GM18520 (cell line): ENCODE results near the gene NBAS.

ENCODE experiments used
- ATAC-seq: cut with Tn5 transposase; IDR thresholded peaks from one replicate; pipeline ENCODE4 v1.9.1; 2021; ENCODE audit not compliant: unreplicated experiment

The NBAS gene

DNA sequence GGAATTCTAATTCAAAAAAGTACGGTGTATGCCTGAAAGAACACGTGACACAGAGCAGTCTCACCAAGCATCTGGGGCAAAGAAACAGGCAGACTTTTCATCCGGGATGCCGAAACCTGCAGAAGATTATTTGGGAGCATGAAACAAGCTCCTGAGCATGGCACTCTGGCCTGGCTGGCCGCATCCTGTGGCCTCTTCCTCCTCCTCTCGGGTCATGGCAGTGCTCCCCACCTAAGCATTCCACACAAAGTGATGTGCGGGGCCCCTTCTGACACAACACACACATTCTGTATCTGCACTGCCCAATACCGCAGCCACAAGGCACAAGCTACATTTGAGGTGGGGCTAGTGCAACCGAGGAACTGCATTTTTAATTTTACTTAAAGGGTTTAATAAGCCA is 380.8 kb downstream of the NBAS start:
- no peak for ATAC-seq

DNA sequence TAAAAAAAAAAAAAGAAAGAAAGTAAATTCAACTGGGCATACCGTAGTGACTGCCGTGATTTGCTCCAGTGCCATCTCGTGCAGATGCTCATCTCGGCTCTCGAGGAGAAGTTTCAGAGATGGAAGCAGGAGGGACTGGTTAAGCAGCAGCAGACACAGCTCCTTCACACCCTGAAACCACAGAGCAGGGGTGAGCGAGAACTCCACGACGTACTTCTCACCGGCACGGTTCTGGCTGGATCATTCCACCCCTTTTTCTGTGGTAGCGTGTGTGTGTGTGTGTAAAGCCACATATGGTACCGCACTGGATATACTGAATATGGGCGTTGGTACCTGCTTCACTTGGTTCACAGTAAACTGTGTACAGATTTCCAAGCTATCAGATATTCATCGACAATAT is 382.2 kb downstream of the NBAS start:
- no peak for ATAC-seq

DNA sequence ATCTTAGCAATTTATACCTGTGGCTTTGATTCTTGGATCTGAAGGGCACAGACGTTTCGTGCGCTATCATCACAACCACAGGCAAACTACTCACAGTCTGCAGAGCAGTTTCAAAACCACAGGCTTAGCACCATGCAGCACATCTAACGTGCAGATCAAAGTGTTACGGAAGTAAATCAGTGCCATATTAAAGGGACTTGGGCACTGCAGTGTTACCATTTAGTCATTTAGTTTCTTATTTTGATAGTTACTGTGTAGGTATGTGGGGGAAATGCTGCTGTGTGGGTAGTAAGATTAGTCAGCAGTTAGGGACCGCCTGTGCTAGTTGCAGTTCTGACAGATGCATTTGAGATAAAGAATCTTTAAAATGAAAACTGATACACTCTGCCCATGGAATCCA is 384.0 kb downstream of the NBAS start:
- ATAC-seq: peak; percentile 99

DNA sequence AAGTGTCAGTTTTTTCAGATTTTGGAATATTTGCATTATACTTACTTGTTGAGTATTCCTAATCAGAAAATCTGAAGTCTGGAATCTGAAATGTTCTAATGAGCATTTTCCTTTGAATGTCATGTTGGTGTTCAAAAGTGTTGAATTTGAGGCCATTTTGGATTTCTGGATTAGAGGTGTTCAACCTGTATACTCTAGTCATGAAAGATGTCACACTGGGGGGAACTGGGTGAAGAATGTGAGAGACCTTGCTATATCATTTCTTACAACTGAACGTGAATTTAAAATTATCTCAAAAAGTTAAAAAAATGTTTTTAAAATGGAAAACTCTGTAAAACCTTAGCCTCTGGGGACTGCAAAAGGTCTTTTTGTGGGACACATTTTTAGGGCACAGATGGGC is 384.5 kb downstream of the NBAS start:
- no peak for ATAC-seq

DNA sequence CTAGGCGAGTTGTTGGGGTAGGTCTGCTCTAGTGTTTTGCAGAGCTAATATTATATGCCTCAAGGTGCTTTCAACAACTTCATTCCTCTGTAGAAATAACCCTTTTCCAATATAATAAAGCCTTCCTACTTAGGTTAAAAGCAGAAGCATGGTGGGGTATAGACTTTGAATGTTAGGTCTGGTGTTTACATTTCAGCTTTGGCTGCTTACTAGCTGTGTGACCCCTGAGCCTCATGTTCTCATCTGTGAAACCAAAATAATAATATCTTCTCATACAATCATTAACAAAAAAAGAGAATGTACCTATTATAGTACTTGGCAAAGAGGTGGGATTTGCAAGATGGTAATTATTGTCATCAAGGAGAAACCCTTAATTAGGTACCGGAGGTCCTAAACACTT is 386.6 kb downstream of the NBAS start:
- no peak for ATAC-seq

DNA sequence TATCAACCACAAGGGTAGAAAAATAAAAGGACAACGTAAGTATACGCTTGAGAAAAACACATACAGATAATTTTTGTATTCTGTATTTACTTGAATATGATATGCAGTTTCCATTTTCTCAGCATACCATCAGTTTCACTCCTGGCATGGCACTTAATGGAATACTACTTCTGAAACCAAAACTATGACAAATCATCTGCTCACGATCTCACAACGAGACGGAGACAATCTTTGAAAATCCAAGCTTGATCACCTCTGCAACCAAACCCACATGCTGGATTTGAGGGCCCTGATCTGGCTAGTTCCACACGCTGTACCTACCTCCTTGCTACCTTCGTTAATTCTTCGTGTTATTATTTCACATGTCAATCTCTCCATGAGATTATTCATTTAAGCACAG is 387.6 kb downstream of the NBAS start:
- no peak for ATAC-seq

DNA sequence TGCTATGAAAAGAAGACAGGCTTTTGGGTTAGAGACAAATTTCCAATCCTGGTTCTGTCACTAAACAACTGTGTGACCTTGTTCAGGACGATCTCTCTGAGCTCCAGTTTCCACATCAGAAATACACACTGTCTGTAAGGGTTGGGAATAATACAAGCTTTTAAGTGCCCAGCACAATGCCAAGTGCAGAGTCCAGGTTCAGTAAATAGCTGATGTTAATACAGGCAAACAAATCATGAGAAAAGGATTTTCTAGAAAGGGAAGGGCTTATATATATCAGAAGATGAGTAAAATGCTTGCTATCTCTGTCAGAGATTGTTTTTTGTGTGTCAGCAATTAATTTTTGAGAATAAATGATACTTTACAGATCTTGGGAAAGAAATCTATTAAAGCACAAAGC is 388.3 kb downstream of the NBAS start:
- no peak for ATAC-seq

DNA sequence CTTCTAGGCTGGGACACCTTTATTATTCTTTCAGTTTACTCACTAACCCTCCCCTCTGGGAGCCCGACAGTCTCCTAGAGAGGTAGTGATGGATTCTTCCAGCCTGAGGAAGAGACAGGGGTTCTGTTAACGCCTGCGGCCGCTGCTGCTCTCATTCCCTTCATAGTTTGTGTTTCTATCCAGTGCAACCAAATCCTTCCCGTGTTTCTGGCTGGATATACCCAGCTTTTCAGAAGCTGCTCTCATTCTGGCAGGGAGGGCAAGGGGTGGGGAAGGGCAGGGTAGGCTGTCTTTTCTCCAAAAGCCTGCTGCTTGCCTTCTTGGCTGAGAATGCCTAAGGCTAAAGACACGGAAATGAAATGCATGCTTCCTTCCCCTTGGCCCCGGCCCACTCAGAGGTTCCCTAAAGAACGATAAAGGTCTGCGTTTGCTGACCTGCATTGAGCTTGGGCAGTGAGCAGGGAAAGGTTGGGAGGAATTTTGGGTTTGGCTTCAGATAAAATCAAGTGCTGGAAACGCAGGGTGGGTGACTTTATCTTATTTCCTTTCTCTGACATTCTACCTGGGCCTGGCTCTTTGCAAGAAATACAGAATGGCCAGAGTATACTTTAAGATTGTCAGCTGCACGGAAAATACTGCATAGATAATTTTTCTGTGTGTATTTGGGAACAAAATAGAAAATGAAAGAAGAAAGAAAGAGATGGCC is 390.9 kb downstream of the NBAS start:
- ATAC-seq: no peak

DNA sequence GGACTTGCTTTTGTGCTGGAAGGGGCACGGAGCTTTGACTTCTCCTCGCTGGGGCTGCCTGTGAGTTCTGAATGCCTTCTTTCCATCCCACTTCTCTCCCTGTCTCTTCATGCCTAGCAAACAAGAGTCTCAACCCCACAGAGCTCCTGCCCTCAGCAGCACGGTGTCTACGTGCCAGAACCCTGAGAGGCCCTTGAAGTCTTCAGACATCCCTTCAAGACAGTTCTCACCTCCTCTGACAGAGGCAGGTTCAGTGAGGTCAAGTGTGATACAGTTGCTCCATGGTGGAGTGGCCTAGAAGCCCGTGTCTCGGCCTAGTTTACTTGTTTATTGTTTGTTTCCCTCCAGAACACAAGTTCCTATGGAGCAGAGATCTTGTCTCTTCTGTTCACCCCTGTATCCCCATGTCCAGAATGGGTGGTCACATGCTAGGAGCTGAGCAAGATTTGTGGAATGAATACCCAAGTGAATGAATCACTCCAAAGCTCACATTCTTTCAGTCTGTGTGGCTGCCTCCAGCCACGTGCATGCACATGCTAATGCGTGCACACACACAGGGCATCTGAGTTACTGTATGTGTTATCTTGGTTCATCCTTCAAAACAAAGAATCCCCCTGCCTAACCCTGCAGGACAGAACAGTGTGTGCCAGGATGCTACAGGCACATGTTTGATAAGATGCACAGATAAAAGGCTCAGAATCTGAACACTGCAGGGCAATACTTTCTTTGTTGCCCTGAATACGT is 391.6 kb downstream of the NBAS start:
- ATAC-seq: no peak

DNA sequence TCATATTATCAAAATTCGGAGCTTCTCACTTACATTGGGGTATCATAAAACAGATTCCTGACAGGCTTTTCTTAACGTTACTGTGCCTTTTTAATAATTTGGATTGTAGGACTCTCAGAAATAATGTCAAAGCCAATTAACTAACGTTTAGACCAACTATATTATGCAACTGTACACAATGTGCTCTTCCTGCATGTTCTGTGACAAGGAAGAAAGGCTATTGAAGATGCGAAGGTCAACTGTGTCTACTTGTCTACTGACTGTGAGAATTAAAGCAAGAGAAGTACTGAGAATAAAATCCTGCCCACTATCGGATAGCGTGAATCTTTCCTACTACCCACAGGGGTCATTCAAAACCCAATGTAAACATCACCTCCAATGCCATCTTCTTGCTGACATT is 393.0 kb downstream of the NBAS start:
- no peak for ATAC-seq

DNA sequence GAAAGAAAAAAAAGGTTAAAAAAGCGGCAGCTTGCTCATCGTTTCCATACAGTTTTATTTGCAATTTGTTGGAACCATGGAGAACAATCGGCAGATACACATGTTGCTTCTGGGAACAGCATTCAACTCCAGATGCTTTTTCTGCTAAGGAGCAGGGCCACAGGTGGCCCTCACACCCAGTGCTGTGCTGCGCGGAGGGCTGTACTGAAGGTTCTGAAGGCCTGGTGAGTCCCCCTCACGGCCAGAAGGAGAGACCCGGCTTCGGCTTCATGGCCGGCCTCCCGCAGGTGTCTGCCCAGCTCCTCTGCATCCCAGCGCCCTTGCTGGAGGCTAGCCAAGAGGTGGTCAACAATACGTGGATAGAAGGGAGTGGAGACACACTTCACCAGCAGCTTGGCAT is 394.3 kb downstream of the NBAS start:
- ATAC-seq: no peak

DNA sequence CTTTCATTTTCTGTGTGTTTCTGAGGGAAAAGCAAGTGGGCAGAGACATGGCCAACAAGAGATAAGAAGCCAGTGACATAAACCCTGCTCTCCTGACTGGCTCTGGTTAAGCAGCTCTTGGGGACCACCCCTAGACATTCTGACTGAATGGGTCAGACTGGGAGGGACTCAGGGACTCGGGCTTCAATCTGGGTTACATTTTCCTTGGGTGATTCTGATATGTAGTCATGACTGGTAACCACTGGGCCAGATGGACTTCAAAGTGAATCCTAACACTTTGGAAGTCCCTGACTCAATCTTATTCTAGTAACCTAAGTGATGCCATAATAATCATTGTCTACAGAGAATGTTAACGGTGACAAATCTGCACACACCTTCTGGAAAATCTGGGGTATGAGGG is 397.8 kb downstream of the NBAS start:
- ATAC-seq: no peak

DNA sequence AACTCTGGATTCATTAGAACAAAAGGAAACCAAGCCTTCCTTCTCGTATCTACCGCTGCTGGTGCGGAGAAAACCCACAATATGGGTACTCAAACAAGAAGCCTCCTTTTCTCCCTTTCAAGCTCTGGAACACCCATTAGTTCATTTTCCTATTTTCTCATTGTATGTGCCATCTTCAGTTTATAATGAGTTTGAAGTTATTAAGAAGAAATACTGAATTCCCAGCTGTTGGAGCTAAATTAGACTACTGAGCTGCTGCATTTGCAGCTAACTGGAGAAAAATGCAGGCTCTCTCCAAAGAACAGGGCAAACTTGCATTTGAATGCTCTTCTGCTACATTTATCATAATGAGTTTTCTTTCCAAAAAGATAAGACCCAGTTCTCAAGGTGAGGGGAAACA is 398.5 kb downstream of the NBAS start:
- no peak for ATAC-seq

DNA sequence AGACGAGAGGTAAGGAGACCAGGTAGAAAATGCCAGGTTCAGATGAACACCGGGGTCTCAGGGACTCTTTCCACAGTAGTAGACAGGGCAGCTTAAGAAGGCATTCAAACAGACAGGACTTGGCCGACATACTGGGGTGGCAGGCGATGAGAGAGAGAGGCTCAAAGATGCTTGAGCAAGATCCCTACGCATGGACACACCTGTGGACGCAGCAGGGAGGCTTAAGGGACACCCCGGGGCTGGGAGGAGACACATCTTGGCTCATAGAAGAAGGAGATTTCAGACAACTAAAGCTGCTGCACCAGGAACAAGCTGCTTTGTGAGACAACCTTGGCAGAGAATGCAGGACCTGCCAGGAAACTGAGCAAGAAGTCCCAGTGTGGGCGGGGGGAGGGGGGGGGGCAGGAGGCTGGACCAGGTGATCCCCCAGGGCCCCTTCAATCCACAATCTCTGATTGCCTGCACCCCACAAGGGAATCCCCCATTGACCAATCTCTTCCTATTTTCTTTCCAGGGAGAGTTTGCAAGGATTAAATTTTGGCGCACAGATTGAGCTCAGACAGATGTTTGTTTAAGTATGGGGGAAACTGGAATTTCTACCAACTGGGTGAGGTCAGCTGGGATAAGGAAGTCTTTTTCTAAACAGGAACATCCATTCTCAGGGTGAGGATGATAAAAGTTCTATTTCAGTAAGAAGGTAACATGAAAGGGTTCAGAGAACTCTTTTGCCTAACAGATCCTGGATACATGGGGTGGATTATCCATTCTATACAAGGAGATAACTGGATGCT is 400.7 kb downstream of the NBAS start:
- ATAC-seq: no peak

DNA sequence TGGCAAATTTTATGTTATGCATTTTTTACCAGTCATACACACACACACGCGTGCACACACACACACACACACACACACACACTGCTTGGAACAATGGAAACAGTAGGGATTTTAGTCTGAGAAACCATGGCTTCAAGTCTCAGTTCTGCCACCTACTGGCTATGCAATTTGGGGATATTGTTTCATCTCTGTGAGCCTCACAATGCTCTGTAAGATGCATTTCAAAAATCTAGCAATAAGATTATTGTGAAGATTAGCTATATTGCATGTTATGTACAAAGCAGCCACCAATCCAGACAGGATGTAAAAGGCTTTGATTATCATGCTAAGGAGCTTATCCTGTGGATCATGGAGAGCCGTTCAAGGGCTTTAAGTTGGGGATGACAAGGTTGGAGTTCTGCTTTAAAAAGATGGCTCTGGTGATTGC is 401.4 kb downstream of the NBAS start:
- ATAC-seq: no peak

DNA sequence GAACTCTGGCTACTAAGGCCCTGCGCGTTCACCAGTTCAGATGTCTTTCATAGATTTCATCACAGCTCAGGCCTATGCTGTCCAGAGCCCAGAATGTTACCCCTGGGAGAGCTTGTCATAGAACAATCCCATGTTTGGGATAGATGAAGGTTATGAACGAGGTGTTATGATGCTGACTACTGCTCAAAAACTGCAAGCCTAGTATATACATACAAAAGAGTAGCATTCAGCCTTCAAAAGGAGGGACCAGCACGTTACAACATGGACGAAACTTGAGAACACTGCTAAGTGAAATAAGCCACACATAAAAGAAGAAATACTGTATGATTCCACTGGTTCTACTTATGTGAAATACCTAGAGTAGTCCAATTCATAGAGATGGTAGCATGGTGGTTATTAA is 401.9 kb downstream of the NBAS start:
- ATAC-seq: no peak

DNA sequence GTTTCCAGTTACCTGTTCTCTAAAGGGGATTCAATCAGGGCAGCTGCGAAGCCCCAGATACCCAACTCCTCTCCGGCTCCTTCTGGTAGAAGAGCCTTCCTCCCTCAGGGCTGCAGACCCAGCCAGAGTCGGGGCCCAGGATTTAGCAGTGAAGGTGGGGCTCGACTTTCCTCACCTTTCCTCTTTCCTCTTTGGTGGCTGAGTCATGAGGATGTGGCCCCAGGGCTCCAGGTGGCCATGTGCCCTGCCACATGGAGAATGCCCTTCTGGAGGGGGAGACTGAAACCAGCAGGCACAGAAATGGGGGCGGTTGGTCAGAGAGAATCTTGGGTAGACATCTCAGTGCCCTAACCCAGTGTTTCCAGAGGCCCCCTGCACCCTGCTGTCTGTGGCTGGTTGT is 402.6 kb downstream of the NBAS start:
- ATAC-seq: no peak

DNA sequence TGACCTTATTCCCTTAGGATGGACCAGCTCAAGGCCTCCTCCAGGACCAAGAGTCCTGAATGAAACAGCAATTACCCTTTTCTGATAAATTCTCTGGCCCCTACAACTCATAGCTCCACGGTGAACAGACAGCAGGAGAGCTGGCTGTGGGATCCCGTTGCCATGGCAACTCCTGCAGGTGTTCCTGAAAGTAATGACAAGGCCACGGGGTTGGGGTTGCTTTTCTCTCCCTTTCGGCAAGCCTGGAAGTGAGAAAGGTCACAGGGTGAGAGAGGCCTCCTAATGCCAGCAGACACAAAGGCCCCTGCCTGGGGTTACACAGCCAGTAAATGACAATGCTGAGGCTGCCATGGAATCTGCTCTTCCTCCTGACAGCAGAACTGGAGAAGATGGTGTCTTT is 403.0 kb downstream of the NBAS start:
- no peak for ATAC-seq

DNA sequence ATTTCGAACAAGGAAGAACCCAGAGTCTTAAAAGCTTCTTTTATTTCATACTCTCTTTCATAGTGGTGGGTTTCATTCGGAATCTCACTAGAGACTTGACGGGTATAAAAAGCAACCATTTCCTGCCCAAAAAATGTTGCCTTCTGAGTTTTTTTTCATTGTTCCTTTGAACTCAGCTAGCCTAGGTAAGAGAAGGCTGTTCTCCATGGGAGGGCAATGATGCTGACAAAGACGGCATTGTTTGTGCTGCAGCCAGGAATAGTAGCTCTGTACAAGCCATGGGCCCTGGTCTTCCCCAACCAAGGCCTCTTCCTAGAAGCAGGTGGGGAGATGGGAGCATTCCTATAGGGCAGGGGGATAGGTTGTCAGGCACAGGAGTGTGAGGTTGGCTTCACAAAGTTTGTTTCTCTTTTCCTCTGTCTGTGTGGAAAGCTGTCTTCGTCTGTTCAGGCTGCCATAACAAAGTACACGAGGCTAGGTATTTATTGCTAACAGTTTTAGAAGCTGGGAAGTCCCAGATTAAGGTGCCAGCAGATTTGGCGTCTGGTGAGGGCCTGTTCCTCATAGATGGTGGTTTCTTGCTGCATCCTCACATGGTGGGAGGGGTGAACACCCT is 405.1 kb downstream of the NBAS start:
- ATAC-seq: no peak

DNA sequence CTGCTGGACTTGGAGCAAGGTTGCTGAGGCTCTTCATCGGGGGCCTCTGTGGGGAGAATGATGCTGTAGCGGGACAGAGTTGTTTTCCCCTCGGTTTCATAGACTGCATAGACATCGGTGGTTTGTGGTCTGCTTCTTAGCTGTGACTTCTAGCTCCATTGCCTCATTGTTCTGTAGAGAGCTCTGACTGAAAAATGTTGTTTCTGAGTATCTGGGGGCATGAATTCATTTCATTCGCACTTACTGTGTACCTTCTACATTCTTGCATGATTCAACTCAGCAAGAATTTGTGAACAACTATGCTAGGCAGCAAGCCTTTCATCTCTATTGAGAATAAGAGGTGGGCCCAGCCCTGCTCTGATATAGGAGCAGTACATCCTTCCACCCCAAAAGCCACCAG is 406.8 kb downstream of the NBAS start:
- no peak for ATAC-seq

DNA sequence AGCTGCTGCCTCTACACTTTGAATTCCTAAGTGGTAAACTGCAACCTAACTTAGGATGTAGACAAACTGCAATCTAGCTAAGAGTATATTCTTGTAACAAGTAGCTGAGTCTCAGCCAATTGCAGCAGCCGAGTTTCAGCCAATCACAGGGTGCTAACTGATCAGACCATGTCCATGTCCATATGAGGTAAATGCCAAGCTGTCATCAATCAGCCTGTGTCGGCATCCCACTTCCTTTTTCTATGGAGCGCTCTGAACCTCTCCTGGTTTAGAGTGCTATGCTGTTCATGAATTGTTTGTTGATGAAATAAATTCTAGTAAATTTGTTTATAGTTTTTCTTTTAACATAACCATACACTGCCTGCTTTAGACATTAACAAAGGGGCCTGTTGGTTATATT is 408.8 kb downstream of the NBAS start:
- ATAC-seq: no peak

DNA sequence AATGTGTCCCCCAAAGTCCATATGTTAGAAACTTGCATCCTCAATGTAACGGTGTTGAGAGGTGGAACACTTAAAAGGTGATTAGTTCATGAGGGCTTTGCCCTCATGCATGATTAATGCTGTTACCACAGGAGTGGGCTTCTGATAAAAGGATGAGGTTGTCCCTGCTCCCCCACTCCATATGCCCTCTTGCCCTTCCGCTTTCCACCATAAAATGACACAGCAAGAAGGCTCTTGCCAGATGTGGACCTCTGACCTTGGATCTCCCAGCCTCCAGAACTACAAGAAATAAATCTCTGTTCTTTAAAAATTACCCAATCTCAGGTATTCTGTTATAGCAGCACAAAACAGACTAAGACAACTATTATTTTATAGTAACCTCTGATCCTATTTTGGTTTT is 412.1 kb downstream of the NBAS start:
- ATAC-seq: no peak
